ENCODE data around the gene FRMD4A. TPM values are rescaled to one million over a fixed set of nuclear protein-coding genes. Genes with fewer than 3 reads are reported as not detected.

Gene FRMD4A
- total RNA-seq, 1 experiment from 2014 or later = 19.6 TPM

DNA sequence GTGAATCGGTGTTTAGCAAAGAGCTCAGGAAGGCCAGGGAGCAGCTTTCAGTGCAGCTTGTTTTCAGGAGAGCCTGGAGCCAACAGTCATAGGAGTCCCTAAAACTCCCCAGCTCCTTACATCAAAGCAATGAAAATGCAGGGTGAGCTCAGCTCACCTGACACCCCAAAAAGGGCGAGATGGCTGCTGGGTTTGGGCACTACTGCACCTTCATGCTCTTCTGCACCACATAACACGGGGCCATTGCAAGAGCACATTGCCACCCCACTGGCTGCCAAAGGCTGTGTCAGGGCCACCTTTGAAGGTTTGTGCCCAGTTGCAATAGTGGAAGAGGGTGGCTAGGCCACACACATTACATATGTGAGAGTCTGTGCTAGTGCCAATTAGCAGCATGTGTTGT is 25.0 kb upstream of the FRMD4A start:
- H3K4ac ChIP-seq (ENCODE audit: low read depth, low read length) = no peak overlapping the region
- no peak overlapping the region for H3K27ac ChIP-seq (ENCODE audit: insufficient read length, low read depth, low read length)
- no peak overlapping the region for H2BK20ac ChIP-seq (ENCODE audit: low read depth, low read length, poor library complexity, severe bottlenecking)
- no peak overlapping the region for H3K23ac ChIP-seq (ENCODE audit: insufficient read length, low read depth, low read length)
- no peak overlapping the region for H4K8ac ChIP-seq (replicated peaks; ENCODE audit: insufficient read length, low read depth, low read length)
- H3K79me2 ChIP-seq (ENCODE audit: insufficient read depth, low read length) = no peaks in the 10 kb centered on the region
- Mint-ChIP-seq H3K27ac (no peak overlapping the region), H3K27me3 (ENCODE audit: low read depth) (no peaks in the 10 kb centered on the region; the same call in 1 of the 2 replicates), H3K36me3 (ENCODE audit: insufficient read depth in 1 of 3, low read depth in 3 of 3) (no peaks in the 10 kb centered on the region), H3K4me1 (peaks cover 14 to 15% of the 10 kb centered on the region in 2 experiments), H3K4me3 (no peak overlapping the region), H3K9me3 (no peaks in the 10 kb centered on the region)
- no CpG with 5 or more reads among the region's 3 CpGs for WGBS (ENCODE audit: extremely low coverage, insufficient read length, low lambda C conversion rate)
- H4K20me1 ChIP-seq (ENCODE audit: control insufficient read depth, insufficient read depth, insufficient read length) = no peaks in the 10 kb centered on the region
- H3K18ac ChIP-seq (ENCODE audit: insufficient read length, low read depth, low read length) = no peak overlapping the region
- H3K4me2 ChIP-seq (ENCODE audit: insufficient read depth, insufficient read length, low read length) = no peak overlapping the region
- no peak overlapping the region for H2BK12ac ChIP-seq (ENCODE audit: insufficient read length, low read depth, low read length)
- no peak overlapping the region for H3K56ac ChIP-seq (ENCODE audit: insufficient read length, low read depth, low read length)
- H2BK5ac ChIP-seq (ENCODE audit: insufficient read length, low read length) = no peak overlapping the region
- no peak overlapping the region for H2BK15ac ChIP-seq (ENCODE audit: low read depth, low read length)
- H3K79me1 ChIP-seq (ENCODE audit: insufficient read depth, low read depth, low read length, poor library complexity, severe bottlenecking) = no peaks in the 10 kb centered on the region
- H3K23me2 ChIP-seq (ENCODE audit: insufficient read length, low read depth, low read length, poor library complexity, severe bottlenecking) = no peaks in the 10 kb centered on the region
- H3K27me3 ChIP-seq (ENCODE audit: insufficient read depth, low read length) = no peaks in the 10 kb centered on the region
- no peak overlapping the region for H2BK120ac ChIP-seq (ENCODE audit: low read depth, low read length, poor library complexity, severe bottlenecking)
- H4K91ac ChIP-seq (ENCODE audit: insufficient read length, low read depth, low read length) = no peak overlapping the region
- no peak overlapping the region for H2AK5ac ChIP-seq (ENCODE audit: insufficient read length, low read length)
- H3T11ph ChIP-seq (ENCODE audit: low read length) = no peak overlapping the region
- H3K14ac ChIP-seq (ENCODE audit: insufficient read depth, low read length) = no peak overlapping the region
- no peak overlapping the region for H2AFZ ChIP-seq (ENCODE audit: low read length)
- no peaks in the 10 kb centered on the region for H3K9me3 ChIP-seq (ENCODE audit: control insufficient read depth, low read depth, low read length)
- H3K4me1 ChIP-seq (ENCODE audit: insufficient read depth, low read length) = no peaks in the 10 kb centered on the region
- no peak overlapping the region for H4K5ac ChIP-seq (ENCODE audit: insufficient read length, low read depth, low read length)
- no peak overlapping the region for H3K9ac ChIP-seq (ENCODE audit: extremely low read depth, insufficient read length, low read length)
- DNase-seq = no peak
- TF ChIP-seq, protein P1, sequence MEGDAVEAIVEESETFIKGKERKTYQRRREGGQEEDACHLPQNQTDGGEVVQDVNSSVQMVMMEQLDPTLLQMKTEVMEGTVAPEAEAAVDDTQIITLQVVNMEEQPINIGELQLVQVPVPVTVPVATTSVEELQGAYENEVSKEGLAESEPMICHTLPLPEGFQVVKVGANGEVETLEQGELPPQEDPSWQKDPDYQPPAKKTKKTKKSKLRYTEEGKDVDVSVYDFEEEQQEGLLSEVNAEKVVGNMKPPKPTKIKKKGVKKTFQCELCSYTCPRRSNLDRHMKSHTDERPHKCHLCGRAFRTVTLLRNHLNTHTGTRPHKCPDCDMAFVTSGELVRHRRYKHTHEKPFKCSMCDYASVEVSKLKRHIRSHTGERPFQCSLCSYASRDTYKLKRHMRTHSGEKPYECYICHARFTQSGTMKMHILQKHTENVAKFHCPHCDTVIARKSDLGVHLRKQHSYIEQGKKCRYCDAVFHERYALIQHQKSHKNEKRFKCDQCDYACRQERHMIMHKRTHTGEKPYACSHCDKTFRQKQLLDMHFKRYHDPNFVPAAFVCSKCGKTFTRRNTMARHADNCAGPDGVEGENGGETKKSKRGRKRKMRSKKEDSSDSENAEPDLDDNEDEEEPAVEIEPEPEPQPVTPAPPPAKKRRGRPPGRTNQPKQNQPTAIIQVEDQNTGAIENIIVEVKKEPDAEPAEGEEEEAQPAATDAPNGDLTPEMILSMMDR (conservative IDR thresholded peaks at IDR 0.05) = no peak

All from H9 (cell line).